ENCODE results near the gene TDO2. TPM values are rescaled to one million over a fixed set of nuclear protein-coding genes. Genes with fewer than 3 reads are reported as not detected.

The TDO2 gene
- polyA plus RNA-seq, 1 donor (not counting 4 experiments of a cell fraction or from before 2014, with no cell fraction given) = not detected

GRCh38 chr4:155887847-155888570, 15.5 kb upstream of the TDO2 start:
- H4K20me1 ChIP-seq (ENCODE audit: control insufficient read depth, extremely low read depth, insufficient read depth, low read length) = no peaks in the 10 kb centered on the region
- TF ChIP-seq CTCF (optimal IDR thresholded peaks at IDR 0.05 in 1 of 3, IDR thresholded peaks at IDR 0.05 in 1 of 3, conservative IDR thresholded peaks at IDR 0.05 in 1 of 3; ENCODE audit: extremely low read depth in 1 of 3, insufficient read depth in 2 of 3, low read length in 3 of 3) = no peak
- no peak for TF ChIP-seq EZH2 (IDR thresholded peaks at IDR 0.05; ENCODE audit: low read length)
- DNase-seq (ENCODE audit: low read depth, low spot score) = no peak
- no peaks in the 10 kb centered on the region for H3K36me3 ChIP-seq (ENCODE audit: control insufficient read depth in 2 of 2, extremely low read depth in 1 of 2, insufficient read depth in 2 of 2, low read length in 2 of 2)
- no peak overlapping the region for H3K27ac ChIP-seq (ENCODE audit: control insufficient read depth, insufficient read depth, low read length)
- H3K4me1 ChIP-seq (ENCODE audit: control insufficient read depth, extremely low read depth, insufficient read depth, low read length) = no peaks in the 10 kb centered on the region
- no peak overlapping the region for H2AFZ ChIP-seq (ENCODE audit: control insufficient read depth, low read length)
- H3K4me2 ChIP-seq (ENCODE audit: control insufficient read depth, extremely low read depth, insufficient read depth, low read depth, low read length) = no peak overlapping the region
- H3K9me3 ChIP-seq (ENCODE audit: control insufficient read depth, low read depth, low read length) = no peaks in the 10 kb centered on the region
- H3K79me2 ChIP-seq (ENCODE audit: control insufficient read depth, insufficient read depth, low read length) = no peaks in the 10 kb centered on the region
- dilution Hi-C loops (cut with MboI; ENCODE audit: extremely low pct_ligation_motif_present, low sequenced_read_pairs) = no loop called here
- no peak overlapping the region for H3K4me3 ChIP-seq (ENCODE audit: control insufficient read depth in 2 of 3, extremely low read depth in 1 of 3, insufficient read depth in 2 of 3, low read depth in 1 of 3, low read length in 3 of 3)
- no peaks in the 10 kb centered on the region for H3K27me3 ChIP-seq (ENCODE audit: control insufficient read depth, extremely low read depth, insufficient read depth, low read length)
- H3K9me1 ChIP-seq (ENCODE audit: control insufficient read depth, extremely low read depth, insufficient read depth, low read length) = no peaks in the 10 kb centered on the region
- H3K9ac ChIP-seq (ENCODE audit: control insufficient read depth, extremely low read depth, insufficient read depth, low read length) = no peak overlapping the region
- FAIRE-seq = no peak

- Histone ChIP-seq H3K4me2 (ENCODE audit: control insufficient read depth, extremely low read depth, insufficient read depth, low read depth, low read length) (no peak overlapping the region), H3K36me3 (ENCODE audit: control insufficient read depth in 2 of 2, extremely low read depth in 1 of 2, insufficient read depth in 2 of 2, low read length in 2 of 2) (no peaks in the 10 kb centered on the region), H3K9me1 (ENCODE audit: control insufficient read depth, extremely low read depth, insufficient read depth, low read length) (no peaks in the 10 kb centered on the region), H3K9me3 (ENCODE audit: control insufficient read depth, low read depth, low read length) (no peaks in the 10 kb centered on the region), H3K27ac (ENCODE audit: control insufficient read depth, insufficient read depth, low read length) (no peak overlapping the region), H3K9ac (ENCODE audit: control insufficient read depth, extremely low read depth, insufficient read depth, low read length) (no peak overlapping the region), H3K4me1 (ENCODE audit: control insufficient read depth, extremely low read depth, insufficient read depth, low read length) (no peaks in the 10 kb centered on the region), H4K20me1 (ENCODE audit: control insufficient read depth, extremely low read depth, insufficient read depth, low read length) (no peaks in the 10 kb centered on the region), H3K4me3 (ENCODE audit: control insufficient read depth in 2 of 3, extremely low read depth in 1 of 3, insufficient read depth in 2 of 3, low read depth in 1 of 3, low read length in 3 of 3) (no peak overlapping the region), H3K79me2 (ENCODE audit: control insufficient read depth, insufficient read depth, low read length) (no peaks in the 10 kb centered on the region), H2AFZ (ENCODE audit: control insufficient read depth, low read length) (no peak overlapping the region), H3K27me3 (ENCODE audit: control insufficient read depth, extremely low read depth, insufficient read depth, low read length) (no peaks in the 10 kb centered on the region)
- dilution Hi-C loops (cut with MboI; ENCODE audit: extremely low pct_ligation_motif_present, low sequenced_read_pairs) = no loop called here
- TF ChIP-seq CTCF (optimal IDR thresholded peaks at IDR 0.05 in 1 of 3, IDR thresholded peaks at IDR 0.05 in 1 of 3, conservative IDR thresholded peaks at IDR 0.05 in 1 of 3; ENCODE audit: extremely low read depth in 1 of 3, insufficient read depth in 2 of 3, low read length in 3 of 3) = no peak
- TF ChIP-seq EZH2 (IDR thresholded peaks at IDR 0.05; ENCODE audit: low read length) = no peak
- DNase-seq (ENCODE audit: low read depth, low spot score) (no peak), FAIRE-seq (no peak)
These were observed 14.3 kb upstream of the TDO2 start for GRCh38 chr4:155889031-155889793.

Data from keratinocyte (primary cell).